H9 (cell line): ENCODE results near the gene PRELID2. TPM values are rescaled to one million over a fixed set of nuclear protein-coding genes. Genes with fewer than 3 reads are reported as not detected.

Experiments used
- DNase-seq: peaks from one replicate; pipeline ENCODE4 v3.0.0-alpha.2; 2017
- H2AFZ ChIP-seq: one replicate; pipeline ENCODE4 v1.6.1; 2013; ENCODE audit warnings: mild to moderate bottlenecking, low read length, control low read depth, moderate library complexity
- H2AK5ac ChIP-seq: 2 replicates; pipeline ENCODE4 v1.6.1; 2013; ENCODE audit warnings: low read length, control low read depth, mixed read lengths; ENCODE audit not compliant: insufficient read length
- H2BK120ac ChIP-seq: one replicate; pipeline ENCODE4 v1.6.1; 2013; ENCODE audit warnings: low read depth, mild to moderate bottlenecking, low read length, control low read depth, inconsistent platforms; ENCODE audit not compliant: poor library complexity, severe bottlenecking
- H2BK12ac ChIP-seq: 2 replicates; pipeline ENCODE4 v1.6.1; 2013; ENCODE audit warnings: low read length, control low read depth, mixed read lengths, low read depth; ENCODE audit not compliant: insufficient read length
- H2BK15ac ChIP-seq: 2 replicates; pipeline ENCODE4 v1.6.1; 2013; ENCODE audit warnings: low read depth, low read length, control low read depth
- H2BK20ac ChIP-seq: one replicate; pipeline ENCODE4 v1.6.1; 2013; ENCODE audit warnings: low read depth, mild to moderate bottlenecking, low read length, control low read depth, inconsistent platforms; ENCODE audit not compliant: poor library complexity, severe bottlenecking
- H2BK5ac ChIP-seq: 2 replicates; pipeline ENCODE4 v1.6.1; 2013; ENCODE audit warnings: low read length, control low read depth, mixed read lengths; ENCODE audit not compliant: insufficient read length
- H3K14ac ChIP-seq: 2 replicates; pipeline ENCODE4 v1.6.1; 2013; ENCODE audit warnings: low read length, control low read depth; ENCODE audit not compliant: insufficient read depth
- H3K18ac ChIP-seq: 2 replicates; pipeline ENCODE4 v1.6.1; 2013; ENCODE audit warnings: low read depth, mild to moderate bottlenecking, mixed read lengths, low read length, control low read depth; ENCODE audit not compliant: insufficient read length
- H3K23ac ChIP-seq: 2 replicates; pipeline ENCODE4 v1.6.1; 2013; ENCODE audit warnings: low read length, control low read depth, mixed read lengths, low read depth; ENCODE audit not compliant: insufficient read length
- H3K23me2 ChIP-seq: 2 replicates; pipeline ENCODE4 v1.6.1; 2013; ENCODE audit warnings: low read depth, mild to moderate bottlenecking, mixed read lengths, low read length, control low read depth; ENCODE audit not compliant: insufficient read length, poor library complexity, severe bottlenecking
- H3K27ac ChIP-seq: 2 replicates; pipeline ENCODE4 v1.5.1; 2013; ENCODE audit warnings: low read length, control low read depth, mixed read lengths, low read depth; ENCODE audit not compliant: insufficient read length
- H3K27me3 ChIP-seq: 2 replicates; pipeline ENCODE4 v1.6.1; 2013; ENCODE audit warnings: low read length, control low read depth, inconsistent platforms; ENCODE audit not compliant: insufficient read depth
- H3K4ac ChIP-seq: 2 replicates; pipeline ENCODE4 v1.6.1; 2013; ENCODE audit warnings: low read depth, mild to moderate bottlenecking, control low read depth, inconsistent platforms, low read length, moderate library complexity
- H3K4me1 ChIP-seq: 2 replicates; pipeline ENCODE4 v1.6.1; 2013; ENCODE audit warnings: low read length, control low read depth, inconsistent platforms; ENCODE audit not compliant: insufficient read depth
- H3K4me2 ChIP-seq: 2 replicates; pipeline ENCODE4 v1.6.1; 2013; ENCODE audit warnings: low read length, control low read depth, mixed read lengths; ENCODE audit not compliant: insufficient read length, insufficient read depth
- H3K56ac ChIP-seq: 2 replicates; pipeline ENCODE4 v1.6.1; 2013; ENCODE audit warnings: low read depth, mild to moderate bottlenecking, mixed read lengths, low read length, control low read depth; ENCODE audit not compliant: insufficient read length
- H3K79me1 ChIP-seq: 2 replicates; pipeline ENCODE4 v1.6.1; 2013; ENCODE audit warnings: low read depth, mild to moderate bottlenecking, moderate library complexity, low read length, control low read depth, inconsistent platforms; ENCODE audit not compliant: insufficient read depth, poor library complexity, severe bottlenecking
- H3K79me2 ChIP-seq: 2 replicates; pipeline ENCODE4 v1.6.1; 2013; ENCODE audit warnings: low read length, control low read depth, inconsistent platforms; ENCODE audit not compliant: insufficient read depth
- H3K9ac ChIP-seq: 2 replicates; pipeline ENCODE4 v1.6.1; 2013; ENCODE audit warnings: low read length, control low read depth, mixed read lengths; ENCODE audit not compliant: insufficient read length; ENCODE audit errors: extremely low read depth
- H3K9me3 ChIP-seq: one replicate; pipeline ENCODE4 v1.6.1; 2013; ENCODE audit warnings: low read depth, low read length, inconsistent platforms; ENCODE audit not compliant: control insufficient read depth
- H3T11ph ChIP-seq: one replicate; pipeline ENCODE4 v1.6.1; 2013; ENCODE audit warnings: mild to moderate bottlenecking, low read length, control low read depth, inconsistent platforms
- H4K20me1 ChIP-seq: one replicate; pipeline ENCODE4 v1.6.1; 2013; ENCODE audit not compliant: control insufficient read depth, insufficient read length, insufficient read depth
- H4K5ac ChIP-seq: 2 replicates; pipeline ENCODE4 v1.6.1; 2013; ENCODE audit warnings: low read depth, mild to moderate bottlenecking, mixed read lengths, low read length, control low read depth; ENCODE audit not compliant: insufficient read length
- H4K8ac ChIP-seq: replicated peaks from 2 replicates; pipeline ENCODE4 v1.6.1; 2013; ENCODE audit warnings: low read length, control low read depth, mixed read lengths, low read depth; ENCODE audit not compliant: insufficient read length
- H4K91ac ChIP-seq: 2 replicates; pipeline ENCODE4 v1.6.1; 2013; ENCODE audit warnings: low read depth, mild to moderate bottlenecking, moderate library complexity, mixed read lengths, low read length, control low read depth; ENCODE audit not compliant: insufficient read length
- H3K27ac Mint-ChIP-seq, 3 experiments: 2 replicates in 2 of 3; 3 replicates in 1 of 3; pipeline ENCODE4 v1.8.0; 2020 to 2021; ENCODE audit warnings: mixed read lengths in 3 of 3, mild to moderate bottlenecking in 1 of 3, moderate library complexity in 1 of 3
- H3K27me3 Mint-ChIP-seq: 2 replicates; pipeline ENCODE4 v1.8.0; 2021; ENCODE audit warnings: low read depth, mild to moderate bottlenecking, moderate library complexity, mixed read lengths
- H3K36me3 Mint-ChIP-seq, 3 experiments: 2 replicates in 2 of 3; 3 replicates in 1 of 3; pipeline ENCODE4 v1.8.0; 2020 to 2021; ENCODE audit warnings: low read depth in 3 of 3, mixed read lengths in 3 of 3; ENCODE audit not compliant: insufficient read depth in 1 of 3
- H3K4me1 Mint-ChIP-seq, 2 experiments: 2 replicates each; pipeline ENCODE4 v1.8.0; 2020; ENCODE audit warnings: mixed read lengths in 2 of 2
- H3K4me3 Mint-ChIP-seq, 2 experiments: 2 replicates in 1 of 2; 3 replicates in 1 of 2; pipeline ENCODE4 v1.8.0; 2020 to 2021; ENCODE audit warnings: mild to moderate bottlenecking in 2 of 2, mixed read lengths in 2 of 2, moderate library complexity in 1 of 2
- H3K9me3 Mint-ChIP-seq, 2 experiments: 2 replicates in 1 of 2; 3 replicates in 1 of 2; pipeline ENCODE4 v1.8.0; 2020; ENCODE audit warnings: mild to moderate bottlenecking in 2 of 2, mixed read lengths in 2 of 2, moderate library complexity in 1 of 2
- WGBS: extraction: QIAGEN DNeasy Blood & Tissue Kit; methylation state at CpG from one replicate; pipeline ENCODE4 v1.1.7; 2013; ENCODE audit warnings: missing lambda C conversion rate, low lambda C conversion rate, mixed read lengths; ENCODE audit not compliant: insufficient read length; ENCODE audit errors: extremely low coverage; 5-methylcytosine and 5-hydroxymethylcytosine counted together
- total RNA-seq: library from RNA; stranded (reverse); gene quantifications from 2 replicates; pipeline ENCODE4 v1.2.1, GENCODE V29; 2021
- TF ChIP-seq, protein P1 (sequence below): fragments of 200-600 bp; sonication (generic); conservative IDR thresholded peaks from 3 replicates; pipeline ENCODE4 v1.8.0; 2021; ENCODE audit warnings: antibody characterized with exemption, mild to moderate bottlenecking

Gene PRELID2
- total RNA-seq, 1 experiment from 2014 or later: 13.2 TPM

DNA sequence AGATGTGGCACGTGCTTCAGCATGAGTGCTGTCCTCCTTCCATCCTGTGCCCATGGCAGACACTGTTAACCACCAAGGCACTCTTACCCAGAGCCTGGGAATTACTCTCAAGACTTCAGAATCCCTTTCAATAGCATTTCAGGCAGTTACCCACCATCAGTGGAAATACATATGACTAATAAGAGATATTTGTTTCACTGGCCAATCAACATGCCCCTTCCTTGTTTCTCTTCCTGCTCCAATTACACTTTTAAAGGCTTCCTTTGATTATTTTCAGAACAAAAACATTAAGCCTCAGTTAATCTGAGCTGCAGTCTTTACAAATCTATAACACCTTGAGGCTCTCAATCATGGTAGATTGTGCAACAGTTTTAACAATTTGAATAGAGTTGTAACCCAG is 70.8 kb downstream of the PRELID2 start:
- no peaks in the 10 kb centered on the region for H3K79me2 ChIP-seq
- no peak overlapping the region for H2BK5ac ChIP-seq
- Mint-ChIP-seq H3K27ac (peak overlapping the region in 1 of 3 experiments; percentile 53; a peak in 1 of 7 replicates), H3K9me3 (peaks cover 9 to 13% of the 10 kb centered on the region in 2 experiments), H3K36me3 (peaks cover 6 to 18% (median 8%) of the 10 kb centered on the region in 3 experiments; a peak in 6 of 7 replicates), H3K4me3 (no peak overlapping the region), H3K27me3 (no peaks in the 10 kb centered on the region), H3K4me1 (no peaks in the 10 kb centered on the region)
- H2AK5ac ChIP-seq: no peak overlapping the region
- no peak overlapping the region for H4K91ac ChIP-seq
- TF ChIP-seq, protein P1, sequence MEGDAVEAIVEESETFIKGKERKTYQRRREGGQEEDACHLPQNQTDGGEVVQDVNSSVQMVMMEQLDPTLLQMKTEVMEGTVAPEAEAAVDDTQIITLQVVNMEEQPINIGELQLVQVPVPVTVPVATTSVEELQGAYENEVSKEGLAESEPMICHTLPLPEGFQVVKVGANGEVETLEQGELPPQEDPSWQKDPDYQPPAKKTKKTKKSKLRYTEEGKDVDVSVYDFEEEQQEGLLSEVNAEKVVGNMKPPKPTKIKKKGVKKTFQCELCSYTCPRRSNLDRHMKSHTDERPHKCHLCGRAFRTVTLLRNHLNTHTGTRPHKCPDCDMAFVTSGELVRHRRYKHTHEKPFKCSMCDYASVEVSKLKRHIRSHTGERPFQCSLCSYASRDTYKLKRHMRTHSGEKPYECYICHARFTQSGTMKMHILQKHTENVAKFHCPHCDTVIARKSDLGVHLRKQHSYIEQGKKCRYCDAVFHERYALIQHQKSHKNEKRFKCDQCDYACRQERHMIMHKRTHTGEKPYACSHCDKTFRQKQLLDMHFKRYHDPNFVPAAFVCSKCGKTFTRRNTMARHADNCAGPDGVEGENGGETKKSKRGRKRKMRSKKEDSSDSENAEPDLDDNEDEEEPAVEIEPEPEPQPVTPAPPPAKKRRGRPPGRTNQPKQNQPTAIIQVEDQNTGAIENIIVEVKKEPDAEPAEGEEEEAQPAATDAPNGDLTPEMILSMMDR: no peak
- H3K18ac ChIP-seq: no peak overlapping the region
- H3K27me3 ChIP-seq: no peaks in the 10 kb centered on the region
- no CpG with 5 or more reads among the region's 1 CpG for WGBS
- H3K9me3 ChIP-seq: no peaks in the 10 kb centered on the region
- H3K4me2 ChIP-seq: no peak overlapping the region
- DNase-seq: no peak
- H3K14ac ChIP-seq: no peak overlapping the region
- no peak overlapping the region for H2BK120ac ChIP-seq
- no peaks in the 10 kb centered on the region for H3K79me1 ChIP-seq
- no peaks in the 10 kb centered on the region for H3K23me2 ChIP-seq
- no peak overlapping the region for H3K4ac ChIP-seq
- no peak overlapping the region for H2BK15ac ChIP-seq
- H3T11ph ChIP-seq: no peak overlapping the region
- no peaks in the 10 kb centered on the region for H4K20me1 ChIP-seq
- no peak overlapping the region for H2AFZ ChIP-seq
- H4K5ac ChIP-seq: no peak overlapping the region
- H2BK12ac ChIP-seq: no peak overlapping the region
- no peak overlapping the region for H3K56ac ChIP-seq
- no peak overlapping the region for H3K27ac ChIP-seq
- H3K9ac ChIP-seq: no peak overlapping the region
- no peak overlapping the region for H4K8ac ChIP-seq
- H2BK20ac ChIP-seq: no peak overlapping the region
- no peaks in the 10 kb centered on the region for H3K4me1 ChIP-seq
- H3K23ac ChIP-seq: no peak overlapping the region
